ENCODE results near the gene DAB2IP. TPM values are rescaled to one million over a fixed set of nuclear protein-coding genes. Genes with fewer than 3 reads are reported as not detected.

The DAB2IP gene
- total RNA-seq, 4 donors from 2014 or later, result 35.2 to 56.4 (median 51.4) TPM

DNA sequence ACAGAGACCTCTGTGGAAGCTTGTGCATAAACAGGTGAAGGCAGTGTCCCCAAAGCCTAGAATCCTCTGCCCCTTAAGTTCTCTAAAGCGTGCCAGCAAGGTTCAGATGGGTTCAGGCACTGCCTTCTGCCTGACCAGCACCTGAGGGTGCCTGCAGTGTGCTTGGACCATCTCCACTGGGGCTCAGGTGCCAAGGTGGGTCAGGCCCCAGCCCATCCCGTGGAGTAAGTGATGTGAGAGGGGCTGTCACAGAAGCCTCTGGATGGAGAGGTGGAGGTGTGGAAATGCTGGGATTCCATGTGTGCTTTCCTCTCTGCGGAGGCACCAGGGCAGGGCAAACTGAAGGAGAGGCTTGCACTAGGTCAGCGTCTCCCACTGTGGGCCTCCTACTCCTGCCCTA lies 118.5 kb downstream of the DAB2IP start:
- Histone ChIP-seq H3K27ac (peak overlapping the region in 2 of 4 donors; percentile 85 to 86), H3K4me1 (peaks cover 0 to 56% (median 16%) of the 10 kb centered on the region in 4 donors), H3K27me3 (no peaks in the 10 kb centered on the region), H3K36me3 (peaks cover 0 to 83% (median 5%) of the 10 kb centered on the region in 3 donors), H3K4me3 (no peak overlapping the region), H3K9me3 (no peaks in the 10 kb centered on the region)
- no peak for DNase-seq (ENCODE audit: low spot score in 2 of 2)
- TF ChIP-seq, protein P1, sequence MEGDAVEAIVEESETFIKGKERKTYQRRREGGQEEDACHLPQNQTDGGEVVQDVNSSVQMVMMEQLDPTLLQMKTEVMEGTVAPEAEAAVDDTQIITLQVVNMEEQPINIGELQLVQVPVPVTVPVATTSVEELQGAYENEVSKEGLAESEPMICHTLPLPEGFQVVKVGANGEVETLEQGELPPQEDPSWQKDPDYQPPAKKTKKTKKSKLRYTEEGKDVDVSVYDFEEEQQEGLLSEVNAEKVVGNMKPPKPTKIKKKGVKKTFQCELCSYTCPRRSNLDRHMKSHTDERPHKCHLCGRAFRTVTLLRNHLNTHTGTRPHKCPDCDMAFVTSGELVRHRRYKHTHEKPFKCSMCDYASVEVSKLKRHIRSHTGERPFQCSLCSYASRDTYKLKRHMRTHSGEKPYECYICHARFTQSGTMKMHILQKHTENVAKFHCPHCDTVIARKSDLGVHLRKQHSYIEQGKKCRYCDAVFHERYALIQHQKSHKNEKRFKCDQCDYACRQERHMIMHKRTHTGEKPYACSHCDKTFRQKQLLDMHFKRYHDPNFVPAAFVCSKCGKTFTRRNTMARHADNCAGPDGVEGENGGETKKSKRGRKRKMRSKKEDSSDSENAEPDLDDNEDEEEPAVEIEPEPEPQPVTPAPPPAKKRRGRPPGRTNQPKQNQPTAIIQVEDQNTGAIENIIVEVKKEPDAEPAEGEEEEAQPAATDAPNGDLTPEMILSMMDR (IDR thresholded peaks at IDR 0.05), result no peak
- TF ChIP-seq POLR2A (IDR thresholded peaks at IDR 0.05), result no peak
- no peak for TF ChIP-seq EP300 (IDR thresholded peaks at IDR 0.05)
- 86 to 100% methylated on average over 4 of the region's 4 CpGs for WGBS, 2 donors

DNA sequence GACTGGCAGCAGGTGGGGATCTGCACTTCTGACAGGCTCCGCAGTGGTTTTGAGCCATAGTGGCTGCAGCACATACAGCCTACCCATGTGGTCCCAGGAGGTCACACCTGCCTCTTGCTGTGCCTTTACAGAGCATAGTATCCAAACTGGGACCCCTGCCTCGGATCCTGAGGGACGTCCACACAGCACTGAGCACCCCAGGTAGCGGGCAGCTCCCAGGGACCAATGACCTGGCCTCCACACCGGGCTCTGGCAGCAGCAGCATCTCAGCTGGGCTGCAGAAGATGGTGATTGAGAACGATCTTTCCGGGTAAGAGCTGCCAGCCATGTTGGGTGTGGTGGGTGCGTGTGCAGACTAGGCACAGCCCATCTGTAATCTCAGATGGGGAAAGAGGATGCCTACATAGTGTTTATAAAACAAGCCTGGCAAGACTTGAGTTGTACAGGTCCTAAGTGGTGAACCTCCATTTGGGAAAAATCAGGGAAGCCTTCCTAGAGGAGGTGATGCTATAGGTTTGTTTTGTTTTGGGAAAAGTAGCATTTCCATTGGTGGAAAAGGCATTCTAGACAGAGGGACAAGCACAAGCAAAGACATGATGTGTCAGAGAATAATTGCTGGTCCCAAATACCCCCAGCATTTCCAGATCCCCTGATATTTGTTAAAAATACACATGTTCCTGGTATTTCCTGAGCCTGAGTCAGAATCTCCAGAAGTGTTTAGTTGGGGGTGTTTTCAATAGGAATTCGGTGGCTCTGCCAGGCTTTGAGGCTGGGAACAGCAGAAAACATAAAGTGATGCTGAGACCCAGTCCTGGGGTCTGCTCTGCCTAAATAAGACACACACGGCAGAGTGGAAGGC lies 119.2 kb downstream of the DAB2IP start:
- no peak for DNase-seq (ENCODE audit: low spot score in 2 of 2)
- TF ChIP-seq, protein P1 (IDR thresholded peaks at IDR 0.05), result no peak
- TF ChIP-seq EP300 (IDR thresholded peaks at IDR 0.05), result no peak
- no peak for TF ChIP-seq POLR2A (IDR thresholded peaks at IDR 0.05)
- peaks cover 0 to 49% (median 16%) of the 10 kb centered on the region in 4 donors for H3K4me1 ChIP-seq
- 82 to 87% methylated on average over 10 of the region's 10 CpGs for WGBS, 2 donors
- no peak overlapping the region for H3K4me3 ChIP-seq
- peak overlapping the region; percentile 42 to 86 (median 76) for H3K27ac ChIP-seq
- H3K36me3 ChIP-seq, result peaks cover 0 to 83% (median 5%) of the 10 kb centered on the region in 3 donors
- no peaks in the 10 kb centered on the region for H3K9me3 ChIP-seq
- H3K27me3 ChIP-seq, result no peaks in the 10 kb centered on the region

DNA sequence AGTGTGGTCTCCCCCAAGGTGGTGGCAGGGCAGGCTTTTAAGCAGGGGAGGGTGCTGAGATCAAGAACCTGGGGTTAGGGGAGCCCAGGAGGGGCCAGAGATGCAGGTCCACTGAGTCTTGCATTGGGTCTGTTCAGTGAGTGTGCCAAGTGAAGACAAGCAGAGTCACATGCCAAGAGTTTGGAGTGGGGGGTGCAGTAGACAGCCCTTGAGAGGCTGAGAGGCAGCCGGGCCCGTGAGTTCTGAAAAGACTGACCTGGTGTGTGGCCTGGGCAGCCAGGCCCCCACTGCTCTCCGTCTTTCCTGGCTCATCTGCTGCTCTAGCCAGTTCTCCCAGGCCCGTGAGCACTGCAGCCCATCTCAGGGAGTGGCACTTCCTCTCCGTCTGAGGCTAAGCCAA lies 120.0 kb downstream of the DAB2IP start:
- H3K9me3 ChIP-seq, result no peaks in the 10 kb centered on the region
- WGBS, 2 donors, result 16 to 39% methylated on average over 4 to 5 of the region's 5 CpGs
- no peaks in the 10 kb centered on the region for H3K27me3 ChIP-seq
- no peak for DNase-seq (ENCODE audit: low spot score in 2 of 2)
- TF ChIP-seq POLR2A (IDR thresholded peaks at IDR 0.05), result no peak
- H3K4me1 ChIP-seq, result peaks cover 0 to 46% (median 16%) of the 10 kb centered on the region in 4 donors
- H3K36me3 ChIP-seq, result peaks cover 0 to 84% (median 5%) of the 10 kb centered on the region in 3 donors
- H3K4me3 ChIP-seq, result no peak overlapping the region
- H3K27ac ChIP-seq, result peak overlapping the region; percentile 42 to 86 (median 76)

DNA sequence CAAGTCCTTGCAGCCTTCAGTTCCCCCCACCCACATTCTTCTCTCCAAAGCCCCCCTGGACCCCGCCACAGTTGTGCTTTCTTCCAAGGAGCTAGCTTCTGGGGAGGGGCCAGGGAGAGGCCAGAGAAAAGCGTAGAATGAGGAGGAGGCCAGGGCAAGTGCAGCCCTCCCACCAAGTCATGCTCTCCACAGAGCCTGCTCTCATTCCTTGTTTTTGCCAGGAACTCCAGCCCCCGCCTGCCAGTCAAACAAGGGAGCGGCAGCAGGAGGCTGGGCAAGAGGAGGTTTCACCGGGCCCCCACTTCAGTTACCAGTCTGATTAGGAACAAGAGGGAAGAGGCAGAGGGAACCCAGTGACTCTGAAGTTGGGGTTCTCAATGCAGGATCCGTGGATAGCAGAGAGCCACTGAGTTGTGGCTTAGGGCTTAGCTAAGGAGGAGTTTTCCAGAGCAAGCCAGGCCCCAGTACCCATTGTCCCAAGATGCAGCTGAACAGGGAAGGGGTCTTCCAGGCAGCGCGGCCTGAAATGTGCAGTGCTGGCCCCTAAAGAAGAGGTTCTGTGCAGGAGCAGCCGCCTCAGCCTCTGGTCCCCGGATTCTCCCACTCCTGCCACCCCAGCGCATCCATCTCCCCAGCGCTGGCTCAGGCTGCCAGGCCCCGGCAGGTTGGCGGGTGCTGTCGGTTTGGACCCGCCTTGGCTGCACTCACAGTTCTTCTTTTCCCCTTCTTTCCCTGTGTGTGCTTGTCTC lies 120.6 kb downstream of the DAB2IP start:
- Histone ChIP-seq H3K9me3 (no peaks in the 10 kb centered on the region), H3K4me3 (no peak overlapping the region), H3K4me1 (peaks cover 0 to 46% (median 16%) of the 10 kb centered on the region in 4 donors), H3K36me3 (peaks cover 0 to 84% (median 5%) of the 10 kb centered on the region in 3 donors), H3K27ac (peak overlapping the region; percentile 42 to 86 (median 76)), H3K27me3 (no peaks in the 10 kb centered on the region)
- peak in 1 of 2 donors; percentile 65 for TF ChIP-seq EP300 (IDR thresholded peaks at IDR 0.05)
- TF ChIP-seq POLR2A (IDR thresholded peaks at IDR 0.05), result peak in 1 of 2 donors; percentile 39
- TF ChIP-seq, protein P1 (IDR thresholded peaks at IDR 0.05), result no peak
- no peak for DNase-seq (ENCODE audit: low spot score in 2 of 2)
- 61 to 68% methylated on average over 16 of the region's 16 CpGs for WGBS, 2 donors

DNA sequence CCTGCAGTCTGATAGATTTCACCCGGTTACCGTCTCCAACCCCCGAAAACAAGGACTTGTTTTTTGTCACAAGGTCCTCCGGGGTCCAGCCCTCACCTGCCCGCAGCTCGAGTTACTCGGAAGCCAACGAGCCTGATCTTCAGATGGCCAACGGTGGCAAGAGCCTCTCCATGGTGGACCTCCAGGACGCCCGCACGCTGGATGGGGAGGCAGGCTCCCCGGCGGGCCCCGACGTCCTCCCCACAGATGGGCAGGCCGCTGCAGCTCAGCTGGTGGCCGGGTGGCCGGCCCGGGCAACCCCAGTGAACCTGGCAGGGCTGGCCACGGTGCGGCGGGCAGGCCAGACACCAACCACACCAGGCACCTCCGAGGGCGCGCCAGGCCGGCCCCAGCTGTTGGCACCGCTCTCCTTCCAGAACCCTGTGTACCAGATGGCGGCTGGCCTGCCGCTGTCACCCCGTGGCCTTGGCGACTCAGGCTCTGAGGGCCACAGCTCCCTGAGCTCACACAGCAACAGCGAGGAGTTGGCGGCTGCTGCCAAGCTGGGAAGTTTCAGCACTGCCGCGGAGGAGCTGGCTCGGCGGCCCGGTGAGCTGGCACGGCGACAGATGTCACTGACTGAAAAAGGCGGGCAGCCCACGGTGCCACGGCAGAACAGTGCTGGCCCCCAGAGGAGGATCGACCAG lies 121.3 kb downstream of the DAB2IP start:
- WGBS, 2 donors, result 84 to 94% methylated on average over 21 to 27 of the region's 45 CpGs
- no peak for DNase-seq (ENCODE audit: low spot score in 2 of 2)
- Histone ChIP-seq H3K4me3 (no peak overlapping the region), H3K27ac (peak overlapping the region; percentile 42 to 86 (median 76)), H3K4me1 (peaks cover 0 to 46% (median 16%) of the 10 kb centered on the region in 4 donors), H3K27me3 (no peaks in the 10 kb centered on the region), H3K9me3 (no peaks in the 10 kb centered on the region), H3K36me3 (peaks cover 0 to 84% (median 5%) of the 10 kb centered on the region in 3 donors)
- peak in 1 of 2 donors; percentile 17 for TF ChIP-seq EP300 (IDR thresholded peaks at IDR 0.05)
- TF ChIP-seq, protein P1 (IDR thresholded peaks at IDR 0.05), result no peak
- no peak for TF ChIP-seq POLR2A (IDR thresholded peaks at IDR 0.05)

All from tibial nerve (tissue), 4 donors.